GM12878 (cell line): ENCODE measurements around the gene SHROOM3. TPM values are rescaled to one million over a fixed set of nuclear protein-coding genes. Genes with fewer than 3 reads are reported as not detected.

Source experiments
- ATAC-seq: fragments of 200-7000 bp; cut with Tn5 transposase; 3 replicates; pipeline ENCODE4 v1.9.1; 2020; ENCODE audit warnings: mild to moderate bottlenecking, moderate library complexity
- BruUV-seq: library from RNA; stranded (reverse); fragments of 400-500 nt; replicated peaks from 2 replicates; lab custom pipeline; 2021; lab: Mats Ljungman, UMichigan
- CTCF ChIA-PET: fragments of 300-600 bp; sonication (Branson Sonifier 250); formaldehyde crosslinking; extraction: SDS; loops from one replicate; lab custom pipeline; 2021; ENCODE audit warnings: inconsistent platforms; lab: Yijun Ruan, JAX
- POLR2A ChIA-PET: fragments of 350-600 bp; formaldehyde crosslinking; extraction: SDS; loops from one replicate; lab custom pipeline; 2021; ENCODE audit warnings: inconsistent platforms; lab: Charles Lee
- RAD21 ChIA-PET: fragments of 300-600 bp; sonication (Branson Sonifier 250); formaldehyde crosslinking; loops from one replicate; lab custom pipeline; 2023; ENCODE audit warnings: antibody characterized with exemption; ENCODE audit not compliant: unreplicated experiment; lab: Charles Lee
- SMC1A ChIA-PET: fragments of 300-600 bp; sonication (Branson Sonifier 250); formaldehyde crosslinking; loops from one replicate; lab custom pipeline; 2023; ENCODE audit not compliant: unreplicated experiment, uncharacterized antibody; lab: Charles Lee
- DNase-seq: peaks from one replicate; pipeline ENCODE4 v3.0.0-alpha.2; 2011; ENCODE audit warnings: low read depth, low spot score
- FAIRE-seq: peaks from 3 replicates; lab custom pipeline; 2011; peaks lifted over from hg19 to GRCh38; lab: Jason Lieb, UNC
- H2AFZ ChIP-seq: 2 replicates; pipeline ENCODE4 v1.6.0; 2011; ENCODE audit warnings: low read depth, low read length, control low read depth; ENCODE audit not compliant: control insufficient read depth
- H3K27ac ChIP-seq: 2 replicates; pipeline ENCODE4 v1.5.1; 2011; ENCODE audit warnings: control low read depth; ENCODE audit not compliant: control insufficient read depth, insufficient read depth
- H3K27me3 ChIP-seq, 2 experiments: replicated peaks in 1 of 2; 2 replicates each; pipeline versions ENCODE4 v1.6.0 to v1.6.1; 2011; ENCODE audit warnings: low read length in 1 of 2; ENCODE audit not compliant: control insufficient read depth in 2 of 2, insufficient read depth in 2 of 2
- H3K36me3 ChIP-seq, 2 experiments: 2 replicates each; pipeline ENCODE4 v1.5.1; 2011; ENCODE audit warnings: low read length in 1 of 2; ENCODE audit not compliant: control insufficient read depth in 2 of 2, insufficient read depth in 2 of 2
- H3K4me1 ChIP-seq: 2 replicates; pipeline ENCODE4 v1.6.1; 2011; ENCODE audit warnings: mild to moderate bottlenecking, low read length, moderate library complexity, mixed read lengths; ENCODE audit not compliant: control insufficient read depth, insufficient read depth
- H3K4me2 ChIP-seq: 2 replicates; pipeline ENCODE4 v1.6.0; 2011; ENCODE audit warnings: control low read depth; ENCODE audit not compliant: control insufficient read depth, insufficient read depth
- H3K4me3 ChIP-seq: fragments of 200-600 bp; sonication (generic); 2 replicates; pipeline ENCODE4 v1.5.1; 2016
- H3K79me2 ChIP-seq: 2 replicates; pipeline ENCODE4 v1.6.0; 2011; ENCODE audit warnings: low read length; ENCODE audit not compliant: control insufficient read depth, insufficient read depth
- H3K9ac ChIP-seq: 2 replicates; pipeline ENCODE4 v1.8.0; 2011; ENCODE audit warnings: low read length, control low read depth, mixed read lengths; ENCODE audit not compliant: control insufficient read depth, insufficient read depth
- H3K9me3 ChIP-seq: replicated peaks from 3 replicates; pipeline ENCODE4 v1.5.1; 2011; ENCODE audit warnings: mild to moderate bottlenecking, low read length; ENCODE audit not compliant: control insufficient read depth, insufficient read depth
- H4K20me1 ChIP-seq: 2 replicates; pipeline ENCODE4 v1.6.0; 2011; ENCODE audit not compliant: control insufficient read depth, insufficient read depth
- BCL11A ChIP-seq: IDR thresholded peaks from 2 replicates; pipeline ENCODE4 v1.6.1; 2011; ENCODE audit warnings: low read depth, low read length
- CBFB ChIP-seq: IDR thresholded peaks from 2 replicates; pipeline ENCODE4 v1.6.1; 2016; ENCODE audit warnings: antibody characterized with exemption, low read depth
- EZH2 ChIP-seq: IDR thresholded peaks from 2 replicates; pipeline ENCODE4 v1.6.1; 2012; ENCODE audit warnings: low read depth, mild to moderate bottlenecking, control low read depth, inconsistent platforms, low read length, borderline replicate concordance; ENCODE audit not compliant: control insufficient read depth
- FOXM1 ChIP-seq: IDR thresholded peaks from 2 replicates; pipeline ENCODE4 v1.6.1; 2012; ENCODE audit warnings: low read depth, mild to moderate bottlenecking, inconsistent platforms, low read length, moderate library complexity
- IKZF2 ChIP-seq, 2 experiments: fragments of 450-650 bp; IDR thresholded peaks; 2 replicates each; pipeline ENCODE4 v1.6.1; 2017; ENCODE audit warnings: mild to moderate bottlenecking in 2 of 2, moderate library complexity in 2 of 2
- MEF2A ChIP-seq: IDR thresholded peaks from 2 replicates; pipeline ENCODE4 v1.6.1; 2011; ENCODE audit warnings: low read depth, mild to moderate bottlenecking, low read length, moderate library complexity; ENCODE audit not compliant: insufficient read depth
- MLLT1 ChIP-seq: fragments of 450-650 bp; IDR thresholded peaks from 2 replicates; pipeline ENCODE4 v1.6.1; 2016; ENCODE audit warnings: mild to moderate bottlenecking
- NFIC ChIP-seq: IDR thresholded peaks from 2 replicates; pipeline ENCODE4 v1.6.1; 2012; ENCODE audit warnings: low read depth, mild to moderate bottlenecking, inconsistent platforms, low read length, moderate library complexity
- NRF1 ChIP-seq: conservative IDR thresholded peaks from 2 replicates; pipeline ENCODE4 v1.6.1; 2011; ENCODE audit warnings: mild to moderate bottlenecking, low read depth, low read length, improper control_type of control experiment
- PRDM15 ChIP-seq: fragments of 450-650 bp; formaldehyde crosslinking; IDR thresholded peaks from 2 replicates; pipeline ENCODE4 v1.4.0; 2020; ENCODE audit warnings: mild to moderate bottlenecking, moderate library complexity
- RELB ChIP-seq: fragments of 450-650 bp; IDR thresholded peaks from 2 replicates; pipeline ENCODE4 v1.6.1; 2017; ENCODE audit warnings: low read depth, mild to moderate bottlenecking, moderate library complexity
- SP1 ChIP-seq: IDR thresholded peaks from one replicate; pipeline ENCODE4 v1.6.1; 2011; ENCODE audit warnings: low read depth, low read length
- TAF1 ChIP-seq: IDR thresholded peaks from 2 replicates; pipeline ENCODE4 v1.6.1; 2011; ENCODE audit warnings: mild to moderate bottlenecking, low read depth, low read length, borderline replicate concordance
- WGBS: methylation state at CpG from one replicate; pipeline ENCODE4 v1.1.6; 2016; ENCODE audit warnings: low lambda C conversion rate; ENCODE audit not compliant: insufficient replicate concordance, insufficient coverage; ENCODE audit errors: missing lambda C conversion rate; 5-methylcytosine and 5-hydroxymethylcytosine counted together
- in situ Hi-C: fragments of 300-500 bp; cut with MboI; formaldehyde crosslinking; loops from 9 replicates; pipeline ENCODE4 v1.14.3; 2018; ENCODE audit warnings: mixed read lengths
- intact Hi-C: fragments of 100-400 bp; cut with micrococcal nuclease; formaldehyde crosslinking; loops from one replicate; pipeline ENCODE4 v1.14.2; 2022; ENCODE audit not compliant: unreplicated experiment
- polyA plus RNA-seq, 11 experiments: library from polyadenylated mRNA; depleted of rRNA in 4 of 11; unstranded in 6 of 11; stranded (reverse) in 5 of 11; fragments of >200 nt; fragmentation: Nextera tagmentation in 4 of 11; fragmentation: Illumina TruSeq in 1 of 11; extraction: Ambion mirVana in 4 of 11; extraction: Trizol in 1 of 11; gene quantifications; 1 replicate in 1 of 11; 2 replicates in 10 of 11; pipeline versions ENCODE4 v1.2.1 to v1.2.3, GENCODE V29; 2011 to 2016; ENCODE audit warnings: inconsistent platforms in 2 of 11, missing spikeins in 2 of 11, low read depth in 1 of 11
- total RNA-seq, 4 experiments: library from RNA; depleted of rRNA in 3 of 4; stranded (reverse); fragments of >200 nt in 3 of 4; fragmentation: Illumina TruSeq in 1 of 4; extraction: Trizol in 1 of 4; gene quantifications; 2 replicates each; pipeline versions ENCODE4 v1.2.1 to v1.2.3, GENCODE V29; 2013 to 2021

SHROOM3 gene
- total and polyA plus RNA-seq, 10 of the 15 experiments (the other 5 are each of a cell fraction or from before 2014, with no cell fraction given): under 0.01 to 0.29 (median 0.08) TPM; not detected in 1

- no peaks in the 10 kb centered on the region for H3K79me2 ChIP-seq
- intact Hi-C loops: loop anchor here (10.0 kb wide), 1 partner anchor 163 kb away; the partner anchor contains the start of gene SEPTIN11
- no peaks in the 10 kb centered on the region for H4K20me1 ChIP-seq
- in situ Hi-C loops: no loop called here
- no peak for FAIRE-seq
- no peaks in the 10 kb centered on the region for H3K36me3 ChIP-seq
- H3K4me3 ChIP-seq: no peak overlapping the region
- ChIA-PET CTCF (interaction anchor here (0.6 to 1.7 kb wide), 2 partner anchors 261 to 1782 kb away, joined by 4 read pairs; no protein-coding TSS in a partner anchor), SMC1A (no interaction called here), POLR2A (no interaction called here), RAD21 (no interaction called here)
- no peaks in the 10 kb centered on the region; a peak in 1 of 4 replicates for H3K27me3 ChIP-seq
- H3K9me3 ChIP-seq: no peaks in the 10 kb centered on the region; the same call in 2 of the 3 replicates
- H3K4me2 ChIP-seq: peak overlapping the region; percentile 47
- H2AFZ ChIP-seq: peak overlapping the region; percentile 59
- peaks cover 16% of the 10 kb centered on the region for H3K4me1 ChIP-seq
- no TSS peak for BruUV-seq
- peak overlapping the region; percentile 76 for H3K27ac ChIP-seq
- peak; percentile 66 for ATAC-seq
- no peak overlapping the region; the same call in 1 of the 2 replicates for H3K9ac ChIP-seq
- WGBS: 43% methylated on average over 7 of the region's 7 CpGs
- DNase-seq: peak; percentile 76
- no peak for TF ChIP-seq PRDM15 (CRISPR knock-in tag)
- no peak for TF ChIP-seq EZH2
- peak; percentile 57 to 62; a peak in 2 of 4 replicates for TF ChIP-seq IKZF2 (IDR thresholded peaks at IDR 0.05)
- no peak for TF ChIP-seq MLLT1
- TF ChIP-seq MEF2A: 0 out of 2 replicates have a peak, but pooled peaks have one; percentile 16
- peak; percentile 92 for TF ChIP-seq NFIC
- no peak for TF ChIP-seq RELB
- no peak for TF ChIP-seq TAF1
- TF ChIP-seq SP1: peak; percentile 8
- TF ChIP-seq FOXM1: peak; percentile 90
- peak; percentile 78 for TF ChIP-seq CBFB
- no peak for TF ChIP-seq NRF1
- peak; percentile 64 for TF ChIP-seq BCL11A
Measured at GRCh38 chr4:76781698-76782595, 346.9 kb downstream of the SHROOM3 start.
